Stimulated activated CD8-positive, alpha-beta memory T cell treated with anti-CD3 and anti-CD28 coated beads, Interleukin-15, amount 100 ng/mL, for 4 hours (primary cell): ENCODE measurements around the gene OR52A1.

Experiments
- DNase-seq, 2 donors: peaks; one replicate each; pipeline ENCODE4 v3.0.0-alpha.2; 2020; ENCODE audit warnings: low read depth in 2 of 2

OR52A1 gene

GRCh38 chr11:5131584-5132335 is 22.8 kb downstream of the OR52A1 start:
- DNase-seq, result no peak

GRCh38 chr11:5129457-5129877 is 25.1 kb downstream of the OR52A1 start:
- no peak for DNase-seq

GRCh38 chr11:5124891-5125620 is 29.5 kb downstream of the OR52A1 start:
- DNase-seq, result no peak

- no peak for DNase-seq
These were observed 30.6 kb downstream of the OR52A1 start for GRCh38 chr11:5123802-5124521.

GRCh38 chr11:5118893-5119292 is 35.7 kb downstream of the OR52A1 start:
- no peak for DNase-seq

GRCh38 chr11:5117588-5117987 is 37.0 kb downstream of the OR52A1 start:
- no peak for DNase-seq

- DNase-seq, result no peak
These were observed 39.2 kb downstream of the OR52A1 start for GRCh38 chr11:5115339-5115738.

GRCh38 chr11:5107285-5107684 is 47.3 kb downstream of the OR52A1 start:
- DNase-seq, result no peak

GRCh38 chr11:5103066-5103465 is 51.5 kb downstream of the OR52A1 start:
- DNase-seq, result no peak

GRCh38 chr11:5102246-5102645 is 52.3 kb downstream of the OR52A1 start:
- DNase-seq, result no peak

- DNase-seq, result no peak
These were observed 58.5 kb downstream of the OR52A1 start for GRCh38 chr11:5096011-5096410.
